ENCODE results near the gene FHL2. TPM values are rescaled to one million over a fixed set of nuclear protein-coding genes. Genes with fewer than 3 reads are reported as not detected.

The FHL2 gene
- polyA plus RNA-seq, 3 donors, result 0.03 TPM; not detected in 1

- no peaks in the 10 kb centered on the region for H3K27me3 ChIP-seq (ENCODE audit: control insufficient read depth in 2 of 2, insufficient read depth in 2 of 2, low read length in 2 of 2)
- no peaks in the 10 kb centered on the region for H3K9me3 ChIP-seq (replicated peaks in 1 of 2; ENCODE audit: control insufficient read depth in 1 of 2, insufficient read depth in 1 of 2, low read length in 2 of 2)
- peaks cover 30% of the 10 kb centered on the region for H3K4me1 Mint-ChIP-seq
- H3K79me2 ChIP-seq (ENCODE audit: insufficient read depth, low read length), result peaks cover 43% of the 10 kb centered on the region
- no peak overlapping the region for H3K4me2 ChIP-seq (replicated peaks; ENCODE audit: extremely low read depth, low read length, poor library complexity, severe bottlenecking)
- no peak overlapping the region for H3K4me3 Mint-ChIP-seq
- no peak overlapping the region for H3K27ac Mint-ChIP-seq
- WGBS (ENCODE audit: insufficient coverage), result no CpG with 5 or more reads among the region's 2 CpGs
- H3K4me3 ChIP-seq (replicated peaks in 1 of 3; ENCODE audit: low read depth in 2 of 3, low read length in 3 of 3), result no peak overlapping the region
- intact Hi-C loops (cut with micrococcal nuclease), result no loop called here
- no peaks in the 10 kb centered on the region for H3K27me3 Mint-ChIP-seq (ENCODE audit: low read depth in 3 of 3)
- H3K36me3 ChIP-seq (replicated peaks in 1 of 2; ENCODE audit: control insufficient read depth in 1 of 2, insufficient read depth in 2 of 2, low read length in 2 of 2), result peaks cover 7 to 16% of the 10 kb centered on the region in 2 donors
- no peak overlapping the region for H3K27ac ChIP-seq (ENCODE audit: low read depth in 1 of 2, low read length in 2 of 2)
- H3K36me3 Mint-ChIP-seq, result peaks cover 9 to 12% of the 10 kb centered on the region in 2 donors
- no peak overlapping the region for H3K9ac ChIP-seq (ENCODE audit: insufficient read depth, low read length, poor library complexity, severe bottlenecking)
- TF ChIP-seq CTCF (IDR thresholded peaks at IDR 0.05), result no peak
- H3K9me3 Mint-ChIP-seq, result no peaks in the 10 kb centered on the region
- no peak for DNase-seq
- no peaks in the 10 kb centered on the region for H4K20me1 ChIP-seq (ENCODE audit: insufficient read depth, low read length)
- peaks cover 20 to 25% of the 10 kb centered on the region in 2 donors for H3K4me1 ChIP-seq (ENCODE audit: control insufficient read depth in 1 of 2, insufficient read depth in 2 of 2, low read length in 2 of 2)
- H2AFZ ChIP-seq (ENCODE audit: insufficient read depth, low read depth, low read length, poor library complexity, severe bottlenecking), result peak overlapping the region; percentile 22
Observed at GRCh38 chr2:105335469-105335868, 63.4 kb downstream of the FHL2 start.

- Histone ChIP-seq H3K4me1 (ENCODE audit: control insufficient read depth in 1 of 2, insufficient read depth in 2 of 2, low read length in 2 of 2) (peaks cover 27 to 32% of the 10 kb centered on the region in 2 donors), H3K36me3 (replicated peaks in 1 of 2; ENCODE audit: control insufficient read depth in 1 of 2, insufficient read depth in 2 of 2, low read length in 2 of 2) (peaks cover 0 to 8% of the 10 kb centered on the region in 2 donors), H3K9ac (ENCODE audit: insufficient read depth, low read length, poor library complexity, severe bottlenecking) (no peak overlapping the region), H3K79me2 (ENCODE audit: insufficient read depth, low read length) (peaks cover 40% of the 10 kb centered on the region), H3K27me3 (ENCODE audit: control insufficient read depth in 2 of 2, insufficient read depth in 2 of 2, low read length in 2 of 2) (no peaks in the 10 kb centered on the region), H4K20me1 (ENCODE audit: insufficient read depth, low read length) (no peaks in the 10 kb centered on the region), H3K27ac (ENCODE audit: low read depth in 1 of 2, low read length in 2 of 2) (no peak overlapping the region), H3K4me3 (replicated peaks in 1 of 3; ENCODE audit: low read depth in 2 of 3, low read length in 3 of 3) (no peak overlapping the region), H3K4me2 (replicated peaks; ENCODE audit: extremely low read depth, low read length, poor library complexity, severe bottlenecking) (no peak overlapping the region), H3K9me3 (replicated peaks in 1 of 2; ENCODE audit: control insufficient read depth in 1 of 2, insufficient read depth in 1 of 2, low read length in 2 of 2) (no peaks in the 10 kb centered on the region), H2AFZ (ENCODE audit: insufficient read depth, low read depth, low read length, poor library complexity, severe bottlenecking) (no peak overlapping the region)
- Mint-ChIP-seq H3K36me3 (peaks cover 0 to 3% of the 10 kb centered on the region in 2 donors), H3K27me3 (ENCODE audit: low read depth in 3 of 3) (no peaks in the 10 kb centered on the region), H3K9me3 (no peaks in the 10 kb centered on the region), H3K4me1 (peaks cover 33% of the 10 kb centered on the region), H3K4me3 (no peak overlapping the region), H3K27ac (no peak overlapping the region)
- no peak for DNase-seq
- intact Hi-C loops (cut with micrococcal nuclease), result loop anchor here in 1 of 2 donors (5.0 kb wide), 1 partner anchor 858 kb away; the partner anchor contains the start of gene UXS1
- no peak for TF ChIP-seq CTCF (IDR thresholded peaks at IDR 0.05)
- 100% methylated on average over 2 of the region's 4 CpGs for WGBS (ENCODE audit: insufficient coverage)
Observed at GRCh38 chr2:105334211-105334610, 64.6 kb downstream of the FHL2 start.
